Measurements from ENCODE around the gene NOLC1.

NOLC1 gene

GRCh38 chr10:102211615-102212299 lies 59.6 kb downstream of the NOLC1 start:
- DNase-seq, result no peak

Measured in NCI-H69 (cell line).